ENCODE results near the gene UBAC2.

Gene UBAC2

GRCh38 chr13:99395436-99395835 is 194.8 kb downstream of the UBAC2 start:
- no peak for DNase-seq (ENCODE audit: extremely low spot score)
- CTCF ChIA-PET = interaction anchor here (1.7 to 23.0 kb wide), 2 partner anchors 24 to 42 kb away, joined by 4 to 450 read pairs; no protein-coding TSS in a partner anchor
- TF ChIP-seq, protein P1, sequence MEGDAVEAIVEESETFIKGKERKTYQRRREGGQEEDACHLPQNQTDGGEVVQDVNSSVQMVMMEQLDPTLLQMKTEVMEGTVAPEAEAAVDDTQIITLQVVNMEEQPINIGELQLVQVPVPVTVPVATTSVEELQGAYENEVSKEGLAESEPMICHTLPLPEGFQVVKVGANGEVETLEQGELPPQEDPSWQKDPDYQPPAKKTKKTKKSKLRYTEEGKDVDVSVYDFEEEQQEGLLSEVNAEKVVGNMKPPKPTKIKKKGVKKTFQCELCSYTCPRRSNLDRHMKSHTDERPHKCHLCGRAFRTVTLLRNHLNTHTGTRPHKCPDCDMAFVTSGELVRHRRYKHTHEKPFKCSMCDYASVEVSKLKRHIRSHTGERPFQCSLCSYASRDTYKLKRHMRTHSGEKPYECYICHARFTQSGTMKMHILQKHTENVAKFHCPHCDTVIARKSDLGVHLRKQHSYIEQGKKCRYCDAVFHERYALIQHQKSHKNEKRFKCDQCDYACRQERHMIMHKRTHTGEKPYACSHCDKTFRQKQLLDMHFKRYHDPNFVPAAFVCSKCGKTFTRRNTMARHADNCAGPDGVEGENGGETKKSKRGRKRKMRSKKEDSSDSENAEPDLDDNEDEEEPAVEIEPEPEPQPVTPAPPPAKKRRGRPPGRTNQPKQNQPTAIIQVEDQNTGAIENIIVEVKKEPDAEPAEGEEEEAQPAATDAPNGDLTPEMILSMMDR (IDR thresholded peaks at IDR 0.05; ENCODE audit: control extremely low read depth, extremely low read depth, low read depth, missing control alignments) = no peak
- POLR2A ChIA-PET = interaction anchor here (0.6 kb wide), 1 partner anchor 40 kb away, joined by 3 read pairs; no protein-coding TSS in a partner anchor

GRCh38 chr13:99396446-99396845 is 195.8 kb downstream of the UBAC2 start:
- ChIA-PET POLR2A (no interaction called here), CTCF (interaction anchor here (0.7 to 2.0 kb wide), 4 partner anchors 9 to 44 kb away, joined by 3 to 7 read pairs (median 4); no protein-coding TSS in a partner anchor)
- no peak for DNase-seq (ENCODE audit: extremely low spot score)
- TF ChIP-seq, protein P1 (IDR thresholded peaks at IDR 0.05; ENCODE audit: control extremely low read depth, extremely low read depth, low read depth, missing control alignments) = no peak

GRCh38 chr13:99398071-99398470 is 197.4 kb downstream of the UBAC2 start:
- CTCF ChIA-PET = interaction anchor here (1.0 to 2.1 kb wide), 7 partner anchors 9 to 129 kb away, joined by 3 to 21 read pairs (median 5); no protein-coding TSS in a partner anchor

DNA sequence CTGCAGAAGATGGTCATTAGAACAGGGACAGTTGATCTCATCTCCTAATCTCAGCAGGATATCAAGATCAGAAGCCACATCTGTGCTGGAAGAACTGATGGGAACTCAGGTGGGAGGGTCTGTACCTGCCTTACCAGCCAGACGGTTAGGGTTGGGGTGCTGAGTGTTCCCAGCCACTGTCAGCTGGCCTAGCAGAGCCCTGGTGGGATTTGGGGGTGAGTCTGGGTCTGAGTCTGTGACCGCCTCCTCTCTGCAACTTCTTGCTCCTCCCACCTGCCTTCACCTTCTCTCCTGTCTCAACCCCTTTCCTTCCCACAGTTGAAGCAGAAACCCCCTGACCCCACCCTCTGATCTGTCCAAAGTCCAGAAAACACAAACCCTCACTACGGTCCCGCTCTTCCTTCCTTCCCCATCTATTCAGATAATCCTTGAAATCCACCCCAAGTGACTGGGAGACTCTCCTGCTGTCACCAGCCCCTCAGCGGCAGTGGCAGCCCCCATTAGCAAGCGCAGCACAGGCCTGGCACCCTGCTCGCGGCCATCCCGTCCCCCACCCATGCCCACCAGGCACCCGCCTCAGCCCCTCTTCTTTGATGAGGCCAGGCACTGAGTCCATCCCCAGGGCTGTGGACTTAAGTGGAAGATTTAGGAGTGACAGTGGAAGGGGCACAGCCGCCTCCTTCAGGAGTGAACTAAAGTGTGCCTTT is 198.4 kb downstream of the UBAC2 start:
- DNase-seq (ENCODE audit: extremely low spot score) = no peak
- TF ChIP-seq, protein P1 (IDR thresholded peaks at IDR 0.05; ENCODE audit: control extremely low read depth, extremely low read depth, low read depth, missing control alignments) = no peak
- ChIA-PET POLR2A (no interaction called here), CTCF (interaction anchor here (1.2 to 2.1 kb wide), 3 partner anchors 9 to 15 kb away, joined by 3 to 21 read pairs (median 5); no protein-coding TSS in a partner anchor)

More at GRCh38 chr13:99398071-99398470, 197.4 kb downstream of the UBAC2 start:
- TF ChIP-seq, protein P1 (IDR thresholded peaks at IDR 0.05; ENCODE audit: control extremely low read depth, extremely low read depth, low read depth, missing control alignments) = no peak
- POLR2A ChIA-PET = no interaction called here
- DNase-seq (ENCODE audit: extremely low spot score) = no peak

GRCh38 chr13:99399623-99399974 is 198.9 kb downstream of the UBAC2 start:
- no peak for DNase-seq (ENCODE audit: extremely low spot score)
- ChIA-PET POLR2A (no interaction called here), CTCF (no interaction called here)
- TF ChIP-seq, protein P1 (IDR thresholded peaks at IDR 0.05; ENCODE audit: control extremely low read depth, extremely low read depth, low read depth, missing control alignments) = no peak

DNA sequence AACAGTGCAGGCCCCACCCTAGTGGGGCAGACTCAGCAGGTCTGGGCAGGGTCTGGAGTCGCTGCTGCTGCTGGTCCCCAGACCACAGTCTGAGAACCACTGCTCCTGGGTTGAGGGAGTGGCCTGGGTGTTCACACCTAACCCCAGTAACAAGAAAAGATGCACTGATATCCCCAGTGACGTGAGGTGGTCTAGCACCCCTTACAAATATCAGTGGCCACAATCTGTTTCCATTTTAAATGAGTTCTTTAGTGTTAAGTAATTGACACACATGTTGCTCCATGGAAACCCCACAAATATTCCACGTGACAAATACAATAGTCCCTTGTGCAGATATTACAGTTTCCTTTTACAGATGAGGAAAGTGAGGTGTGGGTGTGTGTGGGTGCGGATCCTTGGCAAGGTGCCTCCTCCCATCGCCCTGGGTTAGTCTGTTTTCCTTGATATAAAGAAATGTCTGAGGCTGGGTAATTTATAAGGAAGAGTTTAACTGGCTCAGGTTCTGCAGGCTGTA is 202.9 kb downstream of the UBAC2 start:
- CTCF ChIA-PET = no interaction called here
- no peak for DNase-seq (ENCODE audit: extremely low spot score)
- TF ChIP-seq, protein P1 (IDR thresholded peaks at IDR 0.05; ENCODE audit: control extremely low read depth, extremely low read depth, low read depth, missing control alignments) = no peak
- POLR2A ChIA-PET = no interaction called here
